HG03095 (cell line): ENCODE measurements around the gene PLCB1.

Source experiments
- ATAC-seq: cut with Tn5 transposase; IDR thresholded peaks from one replicate; pipeline ENCODE4 v1.9.1; 2021; ENCODE audit warnings: moderate library complexity; ENCODE audit not compliant: unreplicated experiment

Gene PLCB1

GRCh38 chr20:8854571-8854970, 722.5 kb downstream of the PLCB1 start:
- no peak for ATAC-seq

- no peak for ATAC-seq
Observed at GRCh38 chr20:8855315-8855714, 723.2 kb downstream of the PLCB1 start.

- ATAC-seq = no peak
Observed at GRCh38 chr20:8856668-8857067, 724.6 kb downstream of the PLCB1 start.

- no peak for ATAC-seq
Observed at GRCh38 chr20:8858181-8858787, 726.2 kb downstream of the PLCB1 start.

- ATAC-seq = no peak
Observed at GRCh38 chr20:8860011-8860495, 728.0 kb downstream of the PLCB1 start.

GRCh38 chr20:8862092-8862491, 730.0 kb downstream of the PLCB1 start:
- no peak for ATAC-seq

GRCh38 chr20:8865636-8866035, 733.6 kb downstream of the PLCB1 start:
- ATAC-seq = no peak

- no peak for ATAC-seq
Observed at GRCh38 chr20:8867038-8867740, 735.1 kb downstream of the PLCB1 start.

GRCh38 chr20:8870652-8871051, 738.6 kb downstream of the PLCB1 start:
- ATAC-seq = no peak

GRCh38 chr20:8874437-8874836, 742.4 kb downstream of the PLCB1 start:
- ATAC-seq = no peak

- no peak for ATAC-seq
Observed at GRCh38 chr20:8875586-8875985, 743.5 kb downstream of the PLCB1 start.

- no peak for ATAC-seq
Observed at GRCh38 chr20:8876366-8876765, 744.3 kb downstream of the PLCB1 start.

- ATAC-seq = no peak
Observed at GRCh38 chr20:8877294-8877693, 745.2 kb downstream of the PLCB1 start.

- no peak for ATAC-seq
Observed at GRCh38 chr20:8879669-8880068, 747.6 kb downstream of the PLCB1 start.

GRCh38 chr20:8880085-8880853, 748.2 kb downstream of the PLCB1 start:
- ATAC-seq = no peak

GRCh38 chr20:8891039-8891438, 759.0 kb downstream of the PLCB1 start:
- no peak for ATAC-seq

GRCh38 chr20:8895472-8895871, 763.4 kb downstream of the PLCB1 start:
- ATAC-seq = no peak

- ATAC-seq = no peak
Observed at GRCh38 chr20:8898823-8899222, 766.8 kb downstream of the PLCB1 start.

- no peak for ATAC-seq
Observed at GRCh38 chr20:8901237-8902025, 769.4 kb downstream of the PLCB1 start.

- no peak for ATAC-seq
Observed at GRCh38 chr20:8903655-8904605, 771.9 kb downstream of the PLCB1 start.
